Measurements from ENCODE around the gene CEP85.

CEP85 gene

GRCh38 chr1:26233903-26234643, at the start of gene CEP85:
Gene CEP85 (plus strand): TSS chr1:26234200. CDS start chr1:26239784, 5,584 bp downstream.
- peak; percentile 96 for DNase-seq

GRCh38 chr1:26184883-26185282, 49.1 kb upstream of the CEP85 start:
- no peak for DNase-seq

- no peak for DNase-seq
These were observed 46.1 kb upstream of the CEP85 start for GRCh38 chr1:26187882-26188281.

- no peak for DNase-seq
These were observed 45.5 kb upstream of the CEP85 start for GRCh38 chr1:26188477-26188876.

GRCh38 chr1:26189331-26189730, 44.7 kb upstream of the CEP85 start:
- no peak for DNase-seq

- no peak for DNase-seq
These were observed 44.2 kb upstream of the CEP85 start for GRCh38 chr1:26189751-26190275.

GRCh38 chr1:26190373-26190987, 43.5 kb upstream of the CEP85 start, which contains the start of gene CATSPER4:
Gene CATSPER4 (plus strand): TSS chr1:26190602. CDS start chr1:26190628, 26 bp downstream.
- no peak for DNase-seq

GRCh38 chr1:26191739-26192138, 42.3 kb upstream of the CEP85 start:
- DNase-seq = no peak

GRCh38 chr1:26195805-26196204, 38.2 kb upstream of the CEP85 start:
- DNase-seq = no peak

GRCh38 chr1:26197301-26197700, 36.7 kb upstream of the CEP85 start:
- DNase-seq = no peak

GRCh38 chr1:26197813-26198212, 36.2 kb upstream of the CEP85 start:
- DNase-seq = no peak

GRCh38 chr1:26200413-26200812, 33.6 kb upstream of the CEP85 start:
- DNase-seq = no peak

GRCh38 chr1:26203642-26204318, 30.2 kb upstream of the CEP85 start:
- no peak for DNase-seq

- no peak for DNase-seq
These were observed 23.7 kb upstream of the CEP85 start for GRCh38 chr1:26210147-26210870.

GRCh38 chr1:26212726-26213125, 21.3 kb upstream of the CEP85 start:
- no peak for DNase-seq

- no peak for DNase-seq
These were observed 20.6 kb upstream of the CEP85 start for GRCh38 chr1:26213335-26213905.

- no peak for DNase-seq
These were observed 18.8 kb upstream of the CEP85 start for GRCh38 chr1:26215246-26215645.

GRCh38 chr1:26218906-26219494, 15.0 kb upstream of the CEP85 start:
- no peak for DNase-seq

- no peak for DNase-seq
These were observed 13.6 kb upstream of the CEP85 start for GRCh38 chr1:26220199-26220912.

- DNase-seq = no peak
These were observed 12.9 kb upstream of the CEP85 start for GRCh38 chr1:26221094-26221493.

- no peak for DNase-seq
These were observed 9.4 kb upstream of the CEP85 start for GRCh38 chr1:26224606-26225005.
